Spleen (tissue), 11 donors: Measurements from ENCODE around the gene PSMG3. TPM values are rescaled to one million over a fixed set of nuclear protein-coding genes. Genes with fewer than 3 reads are reported as not detected.

ENCODE experiments used
- DNase-seq: peaks from one replicate; pipeline ENCODE4 v3.0.0-alpha.2; 2020
- H3K27ac ChIP-seq, 8 donors: fragments of 200-600 bp; sonication (generic) in 7 of 8; 1 replicate in 4 of 8; 2 replicates in 4 of 8; pipeline versions ENCODE4 v1.5.0 to v1.8.0; 2016 to 2021; ENCODE audit warnings: inconsistent platforms in 4 of 8, mild to moderate bottlenecking in 4 of 8, moderate library complexity in 1 of 8
- H3K27me3 ChIP-seq, 7 donors: fragments of 200-600 bp; sonication (generic) in 6 of 7; replicated peaks in 1 of 7; 1 replicate in 4 of 7; 2 replicates in 3 of 7; pipeline versions ENCODE4 v1.5.0 to v1.8.0; 2016 to 2021; ENCODE audit warnings: inconsistent platforms in 3 of 7, mild to moderate bottlenecking in 1 of 7
- H3K36me3 ChIP-seq, 6 donors: fragments of 200-600 bp; sonication (generic) in 5 of 6; 1 replicate in 4 of 6; 2 replicates in 2 of 6; pipeline versions ENCODE4 v1.5.0 to v1.8.0; 2016 to 2021; ENCODE audit warnings: inconsistent platforms in 2 of 6
- H3K4me1 ChIP-seq, 6 donors: fragments of 200-600 bp; sonication (generic) in 5 of 6; 1 replicate in 3 of 6; 2 replicates in 3 of 6; pipeline versions ENCODE4 v1.5.0 to v1.8.0; 2016 to 2021; ENCODE audit warnings: inconsistent platforms in 3 of 6
- H3K4me3 ChIP-seq, 8 donors: fragments of 200-600 bp; sonication (generic) in 7 of 8; 1 replicate in 4 of 8; 2 replicates in 4 of 8; pipeline versions ENCODE4 v1.5.0 to v1.8.0; 2016 to 2021; ENCODE audit warnings: inconsistent platforms in 4 of 8, mild to moderate bottlenecking in 4 of 8, moderate library complexity in 2 of 8
- H3K9me3 ChIP-seq, 8 donors: fragments of 200-600 bp; sonication (generic) in 7 of 8; 1 replicate in 4 of 8; 2 replicates in 4 of 8; pipeline versions ENCODE4 v1.5.0 to v1.8.0; 2016 to 2021; ENCODE audit warnings: inconsistent platforms in 4 of 8
- POLR2A ChIP-seq, 3 donors: fragments of 450-650 bp; IDR thresholded peaks; one replicate each; pipeline ENCODE4 v1.5.1; 2017; ENCODE audit warnings: antibody characterized with exemption in 3 of 3, mild to moderate bottlenecking in 1 of 3
- POLR2AphosphoS5 ChIP-seq, 3 donors: sonication (generic); formaldehyde crosslinking; IDR thresholded peaks; one replicate each; pipeline ENCODE4 v1.5.1; 2017; ENCODE audit warnings: antibody characterized with exemption in 3 of 3
- WGBS, 5 donors: extraction: QIAGEN DNeasy Blood & Tissue Kit in 3 of 5; methylation state at CpG; one replicate each; pipeline versions ENCODE4 v1.1.5 to v1.1.7; 2013 to 2018; 5-methylcytosine and 5-hydroxymethylcytosine counted together
- intact Hi-C: fragments of 100-400 bp; cut with DNase I; formaldehyde crosslinking; loops from one replicate; pipeline ENCODE4 v1.15.0; 2023; ENCODE audit warnings: low total_unique reads
- polyA plus RNA-seq, 3 donors: library from polyadenylated mRNA; stranded (reverse); fragments of 200-250 nt; gene quantifications; one replicate each; pipeline ENCODE4 v1.2.1, GENCODE V29; 2013
- total RNA-seq, 7 donors: library from RNA; depleted of rRNA in 3 of 7; stranded (reverse); fragments of >200 nt in 3 of 7; fragmentation: NEBNext Ultra II Directional in 4 of 7; extraction: Animal tissue kit (Norgen Biotek cat#: 25700) in 4 of 7; gene quantifications; one replicate each; pipeline versions ENCODE4 v1.1.0 to v1.2.1, GENCODE V29; 2016 to 2021
- TF ChIP-seq, protein P1 (sequence below), 11 experiments: fragments of 200-600 bp in 7 of 11; fragments of 450-650 bp in 4 of 11; sonication (generic) in 4 of 11; IDR thresholded peaks in 8 of 11; conservative IDR thresholded peaks in 3 of 11; 1 replicate in 7 of 11; 2 replicates in 4 of 11; pipeline versions ENCODE4 v1.4.0 to v1.8.0; 2016 to 2021; ENCODE audit warnings: antibody characterized with exemption in 11 of 11, inconsistent platforms in 4 of 11, mild to moderate bottlenecking in 1 of 11
- donor health status: healthy with polysubstance abuse.
- donor health status: DM: no; HTN: no; CAD: no; lungs with moderate emphysema.
- donor health status: DM: no; HTN: no; CAD: no.
- donor health status: Bipolar disorder and iron deficiency.
- donor health status: healthy.
- donor health status: DM: no; HTN: no; CAD: no.
- donor health status: DM: yes; HTN: yes; CAD: no.

Gene PSMG3
- total and polyA plus RNA-seq, 10 donors, result 18.2 to 89.9 (median 30.9) TPM

DNA sequence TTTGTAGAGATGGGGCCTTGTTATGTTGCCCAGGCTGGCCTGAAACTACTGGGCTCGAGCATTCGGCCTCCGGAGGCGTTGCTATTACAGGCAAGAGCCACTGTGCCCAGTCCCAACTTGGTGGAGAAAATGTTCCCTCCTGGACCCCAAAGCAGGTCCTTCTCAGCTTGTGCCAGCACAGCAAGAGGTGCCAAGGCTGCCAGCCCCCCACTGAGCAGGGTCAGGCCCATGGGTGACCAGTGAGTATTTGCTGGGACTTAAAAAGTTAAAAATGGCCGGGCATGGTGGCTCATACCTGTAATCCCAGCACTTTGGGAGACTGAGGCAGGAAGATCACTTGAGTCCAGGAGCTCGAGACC lies 34.8 kb downstream of the PSMG3 start:
- H3K4me3 ChIP-seq, result no peak overlapping the region
- no peaks in the 10 kb centered on the region for H3K9me3 ChIP-seq
- DNase-seq, result no peak
- H3K27ac ChIP-seq, result no peak overlapping the region
- H3K4me1 ChIP-seq, result peaks cover 17 to 81% (median 54%) of the 10 kb centered on the region in 6 donors
- intact Hi-C loops, result no loop called here
- TF ChIP-seq, protein P1, sequence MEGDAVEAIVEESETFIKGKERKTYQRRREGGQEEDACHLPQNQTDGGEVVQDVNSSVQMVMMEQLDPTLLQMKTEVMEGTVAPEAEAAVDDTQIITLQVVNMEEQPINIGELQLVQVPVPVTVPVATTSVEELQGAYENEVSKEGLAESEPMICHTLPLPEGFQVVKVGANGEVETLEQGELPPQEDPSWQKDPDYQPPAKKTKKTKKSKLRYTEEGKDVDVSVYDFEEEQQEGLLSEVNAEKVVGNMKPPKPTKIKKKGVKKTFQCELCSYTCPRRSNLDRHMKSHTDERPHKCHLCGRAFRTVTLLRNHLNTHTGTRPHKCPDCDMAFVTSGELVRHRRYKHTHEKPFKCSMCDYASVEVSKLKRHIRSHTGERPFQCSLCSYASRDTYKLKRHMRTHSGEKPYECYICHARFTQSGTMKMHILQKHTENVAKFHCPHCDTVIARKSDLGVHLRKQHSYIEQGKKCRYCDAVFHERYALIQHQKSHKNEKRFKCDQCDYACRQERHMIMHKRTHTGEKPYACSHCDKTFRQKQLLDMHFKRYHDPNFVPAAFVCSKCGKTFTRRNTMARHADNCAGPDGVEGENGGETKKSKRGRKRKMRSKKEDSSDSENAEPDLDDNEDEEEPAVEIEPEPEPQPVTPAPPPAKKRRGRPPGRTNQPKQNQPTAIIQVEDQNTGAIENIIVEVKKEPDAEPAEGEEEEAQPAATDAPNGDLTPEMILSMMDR (IDR thresholded peaks at IDR 0.05 in 8 of 11, conservative IDR thresholded peaks at IDR 0.05 in 3 of 11), result no peak
- TF ChIP-seq POLR2A (IDR thresholded peaks at IDR 0.05) (no peak), POLR2AphosphoS5 (IDR thresholded peaks at IDR 0.05) (no peak)
- 60 to 82% (median 65%) methylated on average over 3 to 6 of the region's 6 CpGs for WGBS, 5 donors
- no peaks in the 10 kb centered on the region for H3K27me3 ChIP-seq
- H3K36me3 ChIP-seq, result peaks cover 0 to 57% (median 18%) of the 10 kb centered on the region in 6 donors

GRCh38 chr7:1534330-1535099 lies 35.3 kb downstream of the PSMG3 start:
- TF ChIP-seq POLR2A (IDR thresholded peaks at IDR 0.05) (no peak), POLR2AphosphoS5 (IDR thresholded peaks at IDR 0.05) (no peak)
- no peak overlapping the region for H3K4me3 ChIP-seq
- no peaks in the 10 kb centered on the region for H3K27me3 ChIP-seq
- peak; percentile 78 for DNase-seq
- H3K36me3 ChIP-seq, result peaks cover 0 to 51% (median 13%) of the 10 kb centered on the region in 6 donors
- H3K27ac ChIP-seq, result peak overlapping the region in 5 of 8 donors; percentile 85 to 94 (median 90)
- intact Hi-C loops, result no loop called here
- H3K4me1 ChIP-seq, result peaks cover 17 to 87% (median 58%) of the 10 kb centered on the region in 6 donors
- no peaks in the 10 kb centered on the region for H3K9me3 ChIP-seq
- WGBS, 5 donors, result 86 to 89% (median 89%) methylated on average over 21 to 30 of the region's 30 CpGs

GRCh38 chr7:1533547-1534329 lies 36.1 kb downstream of the PSMG3 start:
- H3K27me3 ChIP-seq, result no peaks in the 10 kb centered on the region
- H3K27ac ChIP-seq, result peak overlapping the region; percentile 82 to 94 (median 89)
- H3K4me1 ChIP-seq, result peaks cover 17 to 85% (median 58%) of the 10 kb centered on the region in 6 donors
- H3K36me3 ChIP-seq, result peaks cover 0 to 43% (median 6%) of the 10 kb centered on the region in 6 donors
- H3K9me3 ChIP-seq, result no peaks in the 10 kb centered on the region
- TF ChIP-seq POLR2AphosphoS5 (IDR thresholded peaks at IDR 0.05), result peak; percentile 33 to 66 (median 43)
- TF ChIP-seq, protein P1 (IDR thresholded peaks at IDR 0.05 in 8 of 11, conservative IDR thresholded peaks at IDR 0.05 in 3 of 11), result no peak
- DNase-seq, result peak; percentile 84
- WGBS, 5 donors, result 56 to 64% (median 60%) methylated on average over 13 to 24 of the region's 24 CpGs
- intact Hi-C loops, result no loop called here
- peak overlapping the region in 4 of 8 donors; percentile 53 to 85 (median 64) for H3K4me3 ChIP-seq

GRCh38 chr7:1533255-1533546 lies 36.6 kb downstream of the PSMG3 start:
- Histone ChIP-seq H3K36me3 (peaks cover 0 to 38% (median 5%) of the 10 kb centered on the region in 6 donors), H3K27ac (peak overlapping the region; percentile 82 to 94 (median 89)), H3K27me3 (no peaks in the 10 kb centered on the region), H3K9me3 (no peaks in the 10 kb centered on the region), H3K4me1 (peaks cover 17 to 80% (median 56%) of the 10 kb centered on the region in 6 donors), H3K4me3 (peak overlapping the region in 6 of 8 donors; percentile 52 to 85 (median 64))
- intact Hi-C loops, result no loop called here
- WGBS, 5 donors, result 27 to 38% (median 37%) methylated on average over 4 to 9 of the region's 9 CpGs
- no peak for TF ChIP-seq POLR2A (IDR thresholded peaks at IDR 0.05)
- TF ChIP-seq, protein P1 (IDR thresholded peaks at IDR 0.05 in 8 of 11, conservative IDR thresholded peaks at IDR 0.05 in 3 of 11), result no peak
- TF ChIP-seq POLR2AphosphoS5 (IDR thresholded peaks at IDR 0.05), result no peak
- peak; percentile 90 for DNase-seq
